WTC11 (cell line): ENCODE results near the gene OSBPL10. TPM values are rescaled to one million over a fixed set of nuclear protein-coding genes. Genes with fewer than 3 reads are reported as not detected.

Experiments used
- ATAC-seq: fragments of 200-7000 bp; cut with Tn5 transposase; 2 replicates; pipeline ENCODE4 v1.10.0; 2021; ENCODE audit warnings: mild to moderate bottlenecking, moderate library complexity
- CTCF ChIA-PET: fragments of 300-600 bp; sonication (Branson Sonifier 250); formaldehyde crosslinking; loops from one replicate; lab custom pipeline; 2021; ENCODE audit warnings: antibody characterized with exemption; lab: Charles Lee
- POLR2A ChIA-PET: fragments of 350-600 bp; sonication (Branson Sonifier 250); formaldehyde crosslinking; loops from one replicate; lab custom pipeline; 2021; ENCODE audit warnings: antibody characterized with exemption; lab: Charles Lee
- DNase-seq: peaks from one replicate; pipeline ENCODE4 v3.0.0; 2021; ENCODE audit warnings: low spot score
- H3K27ac Mint-ChIP-seq: 2 replicates; pipeline ENCODE4 v1.8.0; 2021; ENCODE audit warnings: mixed read lengths
- H3K27me3 Mint-ChIP-seq: 2 replicates; pipeline ENCODE4 v1.8.0; 2021; ENCODE audit warnings: low read depth, mild to moderate bottlenecking, moderate library complexity, mixed read lengths
- H3K36me3 Mint-ChIP-seq: 2 replicates; pipeline ENCODE4 v1.8.0; 2021; ENCODE audit warnings: mixed read lengths
- H3K4me1 Mint-ChIP-seq: 2 replicates; pipeline ENCODE4 v1.8.0; 2022; ENCODE audit warnings: mixed read lengths
- H3K4me3 Mint-ChIP-seq: 2 replicates; pipeline ENCODE4 v1.8.0; 2021; ENCODE audit warnings: mild to moderate bottlenecking, moderate library complexity, mixed read lengths
- H3K9me3 Mint-ChIP-seq: 2 replicates; pipeline ENCODE4 v1.8.0; 2021; ENCODE audit warnings: mixed read lengths
- AFF4 ChIP-seq: sonication (generic); formaldehyde crosslinking; IDR thresholded peaks from 2 replicates; pipeline ENCODE4 v1.8.1; 2023; ENCODE audit warnings: mild to moderate bottlenecking, missing genetic modification reagents, borderline replicate concordance
- ATF1 ChIP-seq: sonication (generic); formaldehyde crosslinking; IDR thresholded peaks from 2 replicates; pipeline ENCODE4 v1.8.1; 2023; ENCODE audit warnings: mild to moderate bottlenecking, moderate library complexity, missing genetic modification reagents
- CBFB ChIP-seq: sonication (generic); formaldehyde crosslinking; IDR thresholded peaks from 2 replicates; pipeline ENCODE4 v1.8.1; 2022; ENCODE audit warnings: mild to moderate bottlenecking, low read depth, missing genetic modification reagents
- CDX4 ChIP-seq: fragments of 250-450 bp; sonication (Bioruptor Pico); IDR thresholded peaks from 2 replicates; pipeline ENCODE4 v1.9.0; 2021; ENCODE audit warnings: moderate library complexity, mild to moderate bottlenecking, inconsistent platforms, borderline replicate concordance
- CREM ChIP-seq: sonication (generic); formaldehyde crosslinking; IDR thresholded peaks from 2 replicates; pipeline ENCODE4 v1.8.1; 2022; ENCODE audit warnings: mild to moderate bottlenecking, missing genetic modification reagents, moderate library complexity
- E2F4 ChIP-seq: sonication (generic); formaldehyde crosslinking; IDR thresholded peaks from 2 replicates; pipeline ENCODE4 v1.8.1; 2022; ENCODE audit warnings: low read depth, mild to moderate bottlenecking, moderate library complexity, missing genetic modification reagents, borderline replicate concordance
- EMX1 ChIP-seq: fragments of 250-450 bp; sonication (Bioruptor Pico); IDR thresholded peaks from 2 replicates; pipeline ENCODE4 v1.8.0; 2021; ENCODE audit warnings: mild to moderate bottlenecking
- ESRRA ChIP-seq: sonication (generic); formaldehyde crosslinking; IDR thresholded peaks from 2 replicates; pipeline ENCODE4 v1.8.1; 2022; ENCODE audit warnings: mild to moderate bottlenecking, missing genetic modification reagents, borderline replicate concordance
- ETV6 ChIP-seq: sonication (generic); formaldehyde crosslinking; IDR thresholded peaks from 2 replicates; pipeline ENCODE4 v1.8.1; 2022; ENCODE audit warnings: mild to moderate bottlenecking, missing genetic modification reagents
- IRF1 ChIP-seq: sonication (generic); formaldehyde crosslinking; IDR thresholded peaks from 2 replicates; pipeline ENCODE4 v1.8.0; 2023; ENCODE audit warnings: missing genetic modification reagents
- IRF2 ChIP-seq: sonication (generic); formaldehyde crosslinking; IDR thresholded peaks from 2 replicates; pipeline ENCODE4 v1.8.0; 2022; ENCODE audit warnings: low read depth, missing genetic modification reagents, borderline replicate concordance
- MYBL2 ChIP-seq: sonication (generic); formaldehyde crosslinking; IDR thresholded peaks from 2 replicates; pipeline ENCODE4 v1.8.1; 2023; ENCODE audit warnings: mild to moderate bottlenecking, moderate library complexity, missing genetic modification reagents
- NFATC4 ChIP-seq: fragments of 250-450 bp; sonication (Bioruptor Pico); IDR thresholded peaks from 2 replicates; pipeline ENCODE4 v1.9.0; 2021; ENCODE audit warnings: mild to moderate bottlenecking
- PREB ChIP-seq: sonication (generic); formaldehyde crosslinking; IDR thresholded peaks from 2 replicates; pipeline ENCODE4 v1.8.1; 2022; ENCODE audit warnings: mild to moderate bottlenecking, missing genetic modification reagents, moderate library complexity, borderline replicate concordance
- SOX15 ChIP-seq: fragments of 250-450 bp; sonication (Bioruptor Pico); IDR thresholded peaks from 2 replicates; pipeline ENCODE4 v1.9.0; 2021; ENCODE audit warnings: mild to moderate bottlenecking
- SP1 ChIP-seq: sonication (generic); formaldehyde crosslinking; conservative IDR thresholded peaks from 2 replicates; pipeline ENCODE4 v1.8.1; 2022; ENCODE audit warnings: missing genetic modification reagents
- TEAD1 ChIP-seq: sonication (generic); formaldehyde crosslinking; IDR thresholded peaks from 2 replicates; pipeline ENCODE4 v1.8.0; 2022; ENCODE audit warnings: mild to moderate bottlenecking, missing genetic modification reagents
- ZNF121 ChIP-seq: sonication (generic); formaldehyde crosslinking; IDR thresholded peaks from 2 replicates; pipeline ENCODE4 v1.8.0; 2023; ENCODE audit warnings: missing genetic modification reagents
- ZNF138 ChIP-seq: sonication (generic); formaldehyde crosslinking; conservative IDR thresholded peaks from 2 replicates; pipeline ENCODE4 v1.8.1; 2022; ENCODE audit warnings: mild to moderate bottlenecking, moderate library complexity, missing genetic modification reagents
- ZNF416 ChIP-seq: fragments of 250-450 bp; sonication (Bioruptor Pico); IDR thresholded peaks from 2 replicates; pipeline ENCODE4 v1.9.0; 2021; ENCODE audit warnings: mild to moderate bottlenecking, inconsistent platforms
- ZNF425 ChIP-seq: fragments of 250-450 bp; sonication (Bioruptor Pico); conservative IDR thresholded peaks from 2 replicates; pipeline ENCODE4 v1.9.0; 2021; ENCODE audit warnings: mild to moderate bottlenecking
- ZNF512 ChIP-seq: sonication (generic); formaldehyde crosslinking; IDR thresholded peaks from 2 replicates; pipeline ENCODE4 v1.8.1; 2022; ENCODE audit warnings: missing genetic modification reagents, borderline replicate concordance
- total RNA-seq: library from RNA; stranded (reverse); gene quantifications from 3 replicates; pipeline ENCODE4 v1.2.3, GENCODE V29; 2021

Gene OSBPL10
- total RNA-seq, 1 experiment from 2014 or later: 84.1 TPM

GRCh38 chr3:31906182-31906581, 74.9 kb downstream of the OSBPL10 start (continued):
- no peak for TF ChIP-seq IRF1 (CRISPR knock-in tag)
- TF ChIP-seq, all 79 proteins: peak for 0

- TF ChIP-seq ZNF121 (CRISPR knock-in tag): no peak
- no peak for TF ChIP-seq CREM (CRISPR knock-in tag)
- no peak for TF ChIP-seq E2F4 (CRISPR knock-in tag)
- no peak for TF ChIP-seq SP1
- TF ChIP-seq EMX1 (CRISPR knock-in tag): no peak
- TF ChIP-seq PREB (CRISPR knock-in tag): no peak
- no peak for TF ChIP-seq IRF2 (CRISPR knock-in tag)
- TF ChIP-seq ATF1 (CRISPR knock-in tag): no peak
- no peak for TF ChIP-seq ZNF416 (CRISPR knock-in tag)
- no peak for TF ChIP-seq CBFB (CRISPR knock-in tag)
- TF ChIP-seq ZNF425: no peak
- no peak for TF ChIP-seq CDX4 (CRISPR knock-in tag)
- ATAC-seq (no peak), DNase-seq (no peak)
- POLR2A ChIA-PET: interaction anchor here (0.6 kb wide), 1 partner anchor 259 kb away, joined by 3 read pairs; no protein-coding TSS in a partner anchor
- Mint-ChIP-seq H3K4me1 (peaks cover 75% of the 10 kb centered on the region), H3K27ac (peak overlapping the region; percentile 68), H3K36me3 (no peaks in the 10 kb centered on the region), H3K4me3 (no peak overlapping the region), H3K9me3 (no peaks in the 10 kb centered on the region), H3K27me3 (no peaks in the 10 kb centered on the region)
- CTCF ChIA-PET: no interaction called here
These were observed 77.2 kb downstream of the OSBPL10 start for GRCh38 chr3:31903686-31904431.

GRCh38 chr3:31900583-31900982, 80.5 kb downstream of the OSBPL10 start:
- H3K27ac Mint-ChIP-seq: peak overlapping the region; percentile 68
- peaks cover 68% of the 10 kb centered on the region for H3K4me1 Mint-ChIP-seq
- ATAC-seq (no peak), DNase-seq (no peak)
- no peaks in the 10 kb centered on the region for H3K27me3 Mint-ChIP-seq
- ChIA-PET CTCF (interaction anchor here (0.7 kb wide), 1 partner anchor 1034 kb away, joined by 3 read pairs; no protein-coding TSS in a partner anchor), POLR2A (no interaction called here)
- H3K36me3 Mint-ChIP-seq: no peaks in the 10 kb centered on the region
- H3K4me3 Mint-ChIP-seq: no peak overlapping the region
- no peaks in the 10 kb centered on the region for H3K9me3 Mint-ChIP-seq
- no peak for TF ChIP-seq ZNF512 (CRISPR knock-in tag)
- no peak for TF ChIP-seq MYBL2
- TF ChIP-seq ZNF416 (CRISPR knock-in tag): no peak
- no peak for TF ChIP-seq NFATC4 (CRISPR knock-in tag)
- no peak for TF ChIP-seq AFF4
- no peak for TF ChIP-seq ZNF138 (CRISPR knock-in tag)
- no peak for TF ChIP-seq ESRRA
- TF ChIP-seq ETV6 (CRISPR knock-in tag): no peak
- no peak for TF ChIP-seq TEAD1 (CRISPR knock-in tag)
- TF ChIP-seq SOX15 (CRISPR knock-in tag): no peak
